Lower lobe of right lung (tissue), 2 donors: ENCODE measurements around the gene ENTR1. TPM values are rescaled to one million over a fixed set of nuclear protein-coding genes. Genes with fewer than 3 reads are reported as not detected.

Experiments
- ATAC-seq, 2 donors: fragments of 200-7000 bp; cut with Tn5 transposase; one replicate each; pipeline ENCODE4 v1.9.1; 2020 to 2022; ENCODE audit warnings: mild to moderate bottlenecking in 2 of 2, moderate library complexity in 2 of 2
- DNase-seq: peaks from one replicate; pipeline ENCODE4 v3.0.0-alpha.2; 2020
- H3K27ac ChIP-seq: fragments of 200-600 bp; one replicate; pipeline ENCODE4 v1.8.0; 2022
- H3K27me3 ChIP-seq: fragments of 200-600 bp; one replicate; pipeline ENCODE4 v1.8.0; 2022; ENCODE audit warnings: low read depth
- H3K36me3 ChIP-seq: fragments of 200-600 bp; one replicate; pipeline ENCODE4 v1.8.0; 2022; ENCODE audit warnings: mild to moderate bottlenecking
- H3K4me1 ChIP-seq: fragments of 200-600 bp; one replicate; pipeline ENCODE4 v1.8.0; 2022
- H3K4me3 ChIP-seq: fragments of 200-600 bp; one replicate; pipeline ENCODE4 v1.8.0; 2022; ENCODE audit warnings: mild to moderate bottlenecking
- H3K9me3 ChIP-seq: fragments of 200-600 bp; one replicate; pipeline ENCODE4 v1.8.0; 2022
- CTCF ChIP-seq: fragments of 200-600 bp; IDR thresholded peaks from one replicate; pipeline ENCODE4 v1.8.0; 2022; ENCODE audit warnings: antibody characterized with exemption, mild to moderate bottlenecking
- intact Hi-C: fragments of 100-400 bp; cut with DNase I; formaldehyde crosslinking; loops from one replicate; pipeline ENCODE4 v1.11.0; 2022
- total RNA-seq: library from RNA; stranded (reverse); fragmentation: NEBNext Ultra II Directional; extraction: Animal tissue kit (Norgen Biotek cat#: 25700); gene quantifications from one replicate; pipeline ENCODE4 v1.2.1, GENCODE V29; 2021
- donor health status: DM: no; HTN: yes; CAD: no; lungs with severe emphysema.

The ENTR1 gene
- total RNA-seq, 1 donor from 2014 or later, result 34.3 TPM

DNA sequence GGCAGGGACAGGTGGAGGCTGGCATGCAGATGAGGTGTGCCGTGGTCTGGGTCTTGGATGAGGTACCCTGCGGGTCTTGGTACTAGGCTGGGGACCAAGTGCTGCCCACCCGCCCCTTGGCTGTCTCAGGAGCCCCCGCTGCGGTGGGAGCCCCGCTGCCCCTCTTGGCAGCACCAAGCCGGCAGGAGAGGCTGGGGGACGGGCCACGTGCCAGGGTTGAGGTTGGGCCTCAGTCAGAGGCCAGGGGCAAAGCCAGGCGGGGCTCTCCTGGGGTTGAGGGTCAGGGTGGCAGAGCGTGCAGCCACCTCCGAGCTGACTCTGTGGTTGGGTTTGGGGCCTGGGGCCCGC lies 38.9 kb downstream of the ENTR1 start:
- ATAC-seq, result no peak
- Histone ChIP-seq H3K27ac (no peak overlapping the region), H3K9me3 (no peaks in the 10 kb centered on the region), H3K4me1 (peaks cover 15% of the 10 kb centered on the region), H3K27me3 (no peaks in the 10 kb centered on the region), H3K4me3 (no peak overlapping the region), H3K36me3 (no peaks in the 10 kb centered on the region)
- no peak for TF ChIP-seq CTCF
- no peak for DNase-seq
- intact Hi-C loops, result no loop called here

GRCh38 chr9:136370687-136371532 lies 39.5 kb downstream of the ENTR1 start:
- no peak for DNase-seq

DNA sequence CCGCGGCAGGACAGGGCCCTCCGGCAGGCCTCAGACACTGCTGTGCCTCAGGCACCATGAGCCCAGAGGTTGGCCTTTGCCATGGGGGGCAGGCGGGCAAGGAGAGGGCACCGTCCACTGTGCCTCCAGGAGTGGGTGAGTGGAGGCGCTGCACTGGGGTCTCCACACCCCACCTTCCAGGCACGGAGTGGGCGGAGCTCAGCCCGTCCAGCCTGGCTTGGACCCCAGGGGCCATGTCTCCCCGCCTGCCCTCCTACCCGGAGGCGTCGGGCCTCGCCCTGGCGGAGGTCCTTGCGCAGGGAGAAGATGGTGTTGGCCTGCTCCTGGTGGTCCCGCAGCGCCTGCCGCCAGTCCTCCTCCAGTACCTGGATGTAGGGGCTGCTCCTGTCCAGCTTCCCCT lies 40.4 kb downstream of the ENTR1 start:
- ATAC-seq (no peak), DNase-seq (no peak)
- peaks cover 15% of the 10 kb centered on the region for H3K4me1 ChIP-seq
- no peak overlapping the region for H3K4me3 ChIP-seq
- H3K36me3 ChIP-seq, result no peaks in the 10 kb centered on the region
- TF ChIP-seq CTCF, result no peak
- no peaks in the 10 kb centered on the region for H3K9me3 ChIP-seq
- no peaks in the 10 kb centered on the region for H3K27me3 ChIP-seq
- intact Hi-C loops, result no loop called here
- no peak overlapping the region for H3K27ac ChIP-seq

More at GRCh38 chr9:136370687-136371532, 39.5 kb downstream of the ENTR1 start:
- no peak for TF ChIP-seq CTCF
- ATAC-seq, result no peak
- Histone ChIP-seq H3K27me3 (no peaks in the 10 kb centered on the region), H3K36me3 (no peaks in the 10 kb centered on the region), H3K4me3 (no peak overlapping the region), H3K9me3 (no peaks in the 10 kb centered on the region), H3K27ac (no peak overlapping the region), H3K4me1 (peaks cover 15% of the 10 kb centered on the region)
- intact Hi-C loops, result no loop called here

DNA sequence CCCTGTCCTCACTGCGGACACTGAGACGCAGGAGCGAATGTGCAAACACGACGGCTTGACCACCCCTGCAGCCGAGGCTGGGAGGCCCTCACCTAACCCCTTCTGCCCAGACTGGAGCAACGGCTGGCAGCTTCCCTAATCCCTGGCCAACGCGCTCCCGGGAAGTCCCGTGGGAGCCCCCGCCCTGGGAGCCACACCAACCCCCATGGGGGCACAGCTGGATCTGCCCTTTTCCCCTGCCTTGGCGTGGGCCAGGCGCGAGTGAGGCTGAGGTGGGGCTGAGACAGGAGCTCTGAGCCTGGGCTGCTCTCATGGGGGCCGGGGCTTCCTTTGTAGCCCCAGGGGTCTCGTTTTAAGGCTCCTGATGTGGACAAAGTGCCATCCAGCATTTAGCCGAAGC lies 42.2 kb downstream of the ENTR1 start:
- H3K27me3 ChIP-seq, result no peaks in the 10 kb centered on the region
- DNase-seq (no peak), ATAC-seq (no peak)
- H3K4me1 ChIP-seq, result peaks cover 23% of the 10 kb centered on the region
- H3K36me3 ChIP-seq, result no peaks in the 10 kb centered on the region
- H3K4me3 ChIP-seq, result no peak overlapping the region
- no peak overlapping the region for H3K27ac ChIP-seq
- no peaks in the 10 kb centered on the region for H3K9me3 ChIP-seq
- no peak for TF ChIP-seq CTCF
- intact Hi-C loops, result no loop called here

DNA sequence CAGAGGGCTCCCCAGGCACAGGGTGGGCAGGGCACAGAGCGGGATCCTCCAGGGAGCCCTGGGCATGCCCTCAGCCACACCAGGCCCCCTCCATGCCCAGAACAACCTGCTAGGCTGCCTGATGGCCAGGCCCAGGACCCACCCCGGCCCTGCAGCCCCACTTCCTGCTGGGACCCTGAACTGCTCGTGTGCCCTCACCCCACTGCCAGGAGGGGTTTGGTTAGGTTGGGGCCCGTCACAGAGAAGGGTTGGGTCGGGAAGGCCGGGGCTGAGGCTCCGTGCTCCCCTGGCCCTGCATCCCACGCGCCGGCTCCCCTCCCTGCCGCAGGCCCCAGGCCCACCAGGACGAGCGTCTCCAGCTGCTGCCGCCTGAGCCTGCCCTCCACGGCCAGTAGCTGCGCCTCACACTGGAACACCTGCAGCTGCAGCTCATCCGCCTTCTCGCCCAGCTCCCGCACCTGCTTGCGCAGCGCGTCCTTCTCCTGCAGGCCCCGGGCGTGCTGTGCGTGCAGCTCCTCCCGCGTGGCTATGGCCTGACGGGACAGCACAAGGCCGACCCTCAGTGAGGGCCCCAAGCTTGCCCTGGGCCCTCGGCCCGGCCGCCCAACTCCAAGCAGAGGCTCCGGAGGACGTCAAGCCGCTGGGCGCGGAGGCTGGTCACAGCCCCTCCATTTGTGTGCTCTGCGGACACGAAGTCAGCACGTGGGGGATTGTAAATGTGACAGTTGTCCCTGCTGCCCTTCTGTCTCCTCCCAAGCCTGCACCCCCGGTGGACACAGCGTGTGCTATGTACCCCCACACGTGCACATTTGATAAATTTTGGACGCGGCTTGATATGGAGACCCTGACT lies 42.9 kb downstream of the ENTR1 start:
- ATAC-seq, result no peak
- DNase-seq, result no peak
- intact Hi-C loops, result no loop called here

More for the DNA sequence above, 42.9 kb downstream of the ENTR1 start:
- H3K9me3 ChIP-seq, result no peaks in the 10 kb centered on the region
- no peak overlapping the region for H3K4me3 ChIP-seq
- no peak for TF ChIP-seq CTCF
- H3K27ac ChIP-seq, result no peak overlapping the region
- no peaks in the 10 kb centered on the region for H3K36me3 ChIP-seq
- no peaks in the 10 kb centered on the region for H3K27me3 ChIP-seq
- peaks cover 23% of the 10 kb centered on the region for H3K4me1 ChIP-seq
